Naive B cell (primary cell): ENCODE measurements around the gene WDR53. TPM values are rescaled to one million over a fixed set of nuclear protein-coding genes. Genes with fewer than 3 reads are reported as not detected.

ENCODE experiments used
- ATAC-seq, 2 donors: fragments of 150-1000 bp; cut with Tn5 transposase; 2 replicates each; pipeline ENCODE4 v1.10.0; 2021; ENCODE audit warnings: low read depth in 2 of 2, mild to moderate bottlenecking in 2 of 2, moderate library complexity in 2 of 2
- DNase-seq: peaks from one replicate; pipeline ENCODE4 v3.0.0; 2022
- H3K27ac Mint-ChIP-seq, 6 donors: one replicate each; pipeline ENCODE4 v1.8.0; 2020 to 2022; ENCODE audit warnings: mild to moderate bottlenecking in 6 of 6, mixed read lengths in 6 of 6, moderate library complexity in 5 of 6, inconsistent platforms in 2 of 6
- H3K27me3 Mint-ChIP-seq, 3 donors: one replicate each; pipeline ENCODE4 v1.8.0; 2021 to 2022; ENCODE audit warnings: mixed read lengths in 3 of 3, mild to moderate bottlenecking in 1 of 3
- H3K36me3 Mint-ChIP-seq, 2 donors: one replicate each; pipeline ENCODE4 v1.8.0; 2020 to 2022; ENCODE audit warnings: mixed read lengths in 2 of 2, inconsistent platforms in 1 of 2, mild to moderate bottlenecking in 1 of 2
- H3K4me1 Mint-ChIP-seq, 3 donors: one replicate each; pipeline ENCODE4 v1.8.0; 2020 to 2022; ENCODE audit warnings: mixed read lengths in 3 of 3, inconsistent platforms in 1 of 3, mild to moderate bottlenecking in 1 of 3, moderate library complexity in 1 of 3
- H3K4me3 Mint-ChIP-seq, 8 donors: one replicate each; pipeline ENCODE4 v1.8.0; 2020 to 2022; ENCODE audit warnings: mild to moderate bottlenecking in 8 of 8, mixed read lengths in 8 of 8, moderate library complexity in 8 of 8, inconsistent platforms in 2 of 8
- H3K9me3 Mint-ChIP-seq, 7 donors: one replicate each; pipeline ENCODE4 v1.8.0; 2020 to 2022; ENCODE audit warnings: mixed read lengths in 7 of 7, mild to moderate bottlenecking in 5 of 7, inconsistent platforms in 2 of 7, moderate library complexity in 1 of 7
- polyA plus RNA-seq, 6 donors: library from polyadenylated mRNA; unstranded; fragments of 300-500 nt; fragmentation: Illumina TruSeq; gene quantifications; one replicate each; pipeline ENCODE4 v1.2.3, GENCODE V29; 2021; ENCODE audit warnings: low read depth in 6 of 6

WDR53 gene
- polyA plus RNA-seq, 6 donors from 2014 or later = 11.9 to 22.7 (median 16.0) TPM

- H3K4me1 Mint-ChIP-seq = peaks cover 9 to 22% (median 13%) of the 10 kb centered on the region in 3 donors
- H3K27me3 Mint-ChIP-seq = peaks cover 0 to under 1% (median under 1%) of the 10 kb centered on the region in 3 donors
- peaks cover 4 to 5% of the 10 kb centered on the region in 2 donors for H3K36me3 Mint-ChIP-seq
- ATAC-seq (no peak), DNase-seq (no peak)
- H3K9me3 Mint-ChIP-seq = peaks cover 3 to 19% (median 5%) of the 10 kb centered on the region in 7 donors
- H3K4me3 Mint-ChIP-seq = peak overlapping the region in 1 of 8 donors; percentile 100
- no peak overlapping the region for H3K27ac Mint-ChIP-seq
Measured at GRCh38 chr3:196506687-196507086, 61.7 kb downstream of the WDR53 start.

GRCh38 chr3:196504556-196504955 lies 63.8 kb downstream of the WDR53 start:
- H3K4me1 Mint-ChIP-seq = peaks cover 22 to 43% (median 34%) of the 10 kb centered on the region in 3 donors
- H3K9me3 Mint-ChIP-seq = peaks cover 3 to 19% (median 5%) of the 10 kb centered on the region in 7 donors
- H3K27me3 Mint-ChIP-seq = no peaks in the 10 kb centered on the region
- ATAC-seq = no peak
- peak overlapping the region in 3 of 6 donors; percentile 47 to 94 (median 81) for H3K27ac Mint-ChIP-seq
- H3K4me3 Mint-ChIP-seq = peak overlapping the region in 7 of 8 donors; percentile 93 to 100 (median 98)
- H3K36me3 Mint-ChIP-seq = peaks cover 5 to 10% of the 10 kb centered on the region in 2 donors
- DNase-seq = no peak

Other genes starting within 250 kb of the WDR53 start
- not detected for gene TM4SF19, start 230.2 kb downstream of the WDR53 start, polyA plus RNA-seq
- 10 to 100 TPM; 11.4 to 39.4 (median 32.7) TPM for gene UBXN7, start 136.1 kb downstream of the WDR53 start, polyA plus RNA-seq
- 10 to 100 TPM in 1 of 6 donors, 1 to 10 TPM in 5; 4.4 to 12.8 (median 7.8) TPM for gene RNF168, start 64.8 kb downstream of the WDR53 start, polyA plus RNA-seq
- not detected for gene SMCO1, start 53.2 kb downstream of the WDR53 start, polyA plus RNA-seq
- 1 to 10 TPM; 2.5 to 4.1 (median 2.8) TPM for gene FBXO45, start 106 bp upstream of the WDR53 start, polyA plus RNA-seq
- 10 to 100 TPM in 2 of 6 donors, 1 to 10 TPM in 4; 1.2 to 11.8 (median 4.9) TPM for gene NRROS, start 71.1 kb upstream of the WDR53 start, polyA plus RNA-seq
- 1 to 10 TPM in 5 of 6 donors, not detected in 1; 1.5 to 5.4 (median 3.0) TPM for gene CEP19, start 143.7 kb upstream of the WDR53 start, polyA plus RNA-seq
- gene PIGX, start 143.8 kb upstream of the WDR53 start, polyA plus RNA-seq = 10 to 100 TPM; 17.6 to 30.6 (median 27.5) TPM
- 10 to 100 TPM; 37.4 to 47.7 (median 41.8) TPM for gene PAK2, start 171.3 kb upstream of the WDR53 start, polyA plus RNA-seq